SK-N-SH treated with all-trans-retinoic acid at 6 μM for 48 hours (cell line): ENCODE data around the gene TMTC3.
"Not testable (repeated sequence)": the region's sequence is repeated elsewhere in the genome, so short reads cannot be mapped to it uniquely, and the experiment has no call there.

ENCODE experiments used
- ATAC-seq: fragments of 200-7000 bp; cut with Tn5 transposase; 3 replicates; pipeline ENCODE4 v1.9.1; 2020; ENCODE audit warnings: mild to moderate bottlenecking, moderate library complexity
- ARNTL ChIP-seq: fragments of 450-650 bp; formaldehyde crosslinking; IDR thresholded peaks from 2 replicates; pipeline ENCODE4 v1.5.0; 2020; ENCODE audit warnings: low read depth, mild to moderate bottlenecking, moderate library complexity, borderline replicate concordance
- BACH2 ChIP-seq: fragments of 250-450 bp; sonication (Bioruptor Pico); IDR thresholded peaks from 2 replicates; pipeline ENCODE4 v1.9.0; 2021; ENCODE audit warnings: mild to moderate bottlenecking, borderline replicate concordance
- CSDC2 ChIP-seq: fragments of 250-450 bp; sonication (Bioruptor Pico); IDR thresholded peaks from 2 replicates; pipeline ENCODE4 v1.5.0; 2020; ENCODE audit warnings: mild to moderate bottlenecking, moderate library complexity
- CSRNP3 ChIP-seq: fragments of 250-450 bp; sonication (Bioruptor Pico); IDR thresholded peaks from 2 replicates; pipeline ENCODE4 v1.5.1; 2021; ENCODE audit warnings: mild to moderate bottlenecking, moderate library complexity
- ESRRG ChIP-seq: fragments of 250-450 bp; sonication (Bioruptor Pico); IDR thresholded peaks from 2 replicates; pipeline ENCODE4 v1.6.1; 2021; ENCODE audit warnings: mild to moderate bottlenecking
- GLIS3 ChIP-seq: fragments of 250-450 bp; sonication (Bioruptor Pico); IDR thresholded peaks from 2 replicates; pipeline ENCODE4 v1.5.0; 2020; ENCODE audit warnings: mild to moderate bottlenecking, moderate library complexity
- ISL1 ChIP-seq: fragments of 250-450 bp; sonication (Bioruptor Pico); IDR thresholded peaks from 2 replicates; pipeline ENCODE4 v2.1.2; 2022; ENCODE audit warnings: mild to moderate bottlenecking, moderate library complexity
- OSR1 ChIP-seq: fragments of 250-450 bp; sonication (Bioruptor Pico); IDR thresholded peaks from 2 replicates; pipeline ENCODE4 v1.8.0; 2022; ENCODE audit warnings: moderate library complexity, mild to moderate bottlenecking, inconsistent platforms
- PATZ1 ChIP-seq: fragments of 250-450 bp; sonication (Bioruptor Pico); IDR thresholded peaks from 2 replicates; pipeline ENCODE4 v1.8.0; 2020; ENCODE audit warnings: mild to moderate bottlenecking, moderate library complexity, borderline replicate concordance
- PPARA ChIP-seq: fragments of 250-450 bp; sonication (Bioruptor Pico); IDR thresholded peaks from 2 replicates; pipeline ENCODE4 v1.5.0; 2020; ENCODE audit warnings: mild to moderate bottlenecking, borderline replicate concordance
- RARB ChIP-seq: fragments of 250-450 bp; sonication (Bioruptor Pico); IDR thresholded peaks from 2 replicates; pipeline ENCODE4 v1.8.0; 2021; ENCODE audit warnings: mild to moderate bottlenecking, moderate library complexity
- SNAI2 ChIP-seq: fragments of 250-450 bp; sonication (Bioruptor Pico); IDR thresholded peaks from 2 replicates; pipeline ENCODE4 v1.5.0; 2020; ENCODE audit warnings: mild to moderate bottlenecking, moderate library complexity
- TOX ChIP-seq: fragments of 250-450 bp; sonication (Bioruptor Pico); IDR thresholded peaks from 2 replicates; pipeline ENCODE4 v1.8.0; 2021; ENCODE audit warnings: mild to moderate bottlenecking, moderate library complexity, borderline replicate concordance
- TSHZ2 ChIP-seq: fragments of 250-450 bp; sonication (Bioruptor Pico); IDR thresholded peaks from 2 replicates; pipeline ENCODE4 v1.5.0; 2020; ENCODE audit warnings: mild to moderate bottlenecking, moderate library complexity
- ZC3H10 ChIP-seq: fragments of 250-450 bp; sonication (Bioruptor Pico); IDR thresholded peaks from 2 replicates; pipeline ENCODE4 v1.5.1; 2021; ENCODE audit warnings: mild to moderate bottlenecking, moderate library complexity
- ZFP3 ChIP-seq: fragments of 250-450 bp; sonication (Bioruptor Pico); IDR thresholded peaks from 2 replicates; pipeline ENCODE4 v1.5.0; 2020; ENCODE audit warnings: mild to moderate bottlenecking, moderate library complexity
- ZFP30 ChIP-seq: fragments of 450-650 bp; formaldehyde crosslinking; IDR thresholded peaks from 2 replicates; pipeline ENCODE4 v1.5.0; 2022; ENCODE audit warnings: mild to moderate bottlenecking, moderate library complexity
- ZNF565 ChIP-seq: fragments of 450-650 bp; formaldehyde crosslinking; conservative IDR thresholded peaks from 2 replicates; pipeline ENCODE4 v1.5.0; 2020; ENCODE audit warnings: low read depth, mild to moderate bottlenecking, moderate library complexity
- ZNF70 ChIP-seq: fragments of 450-650 bp; formaldehyde crosslinking; IDR thresholded peaks from 2 replicates; pipeline ENCODE4 v1.5.0; 2020; ENCODE audit warnings: mild to moderate bottlenecking, moderate library complexity
- ZNF8 ChIP-seq: fragments of 450-650 bp; formaldehyde crosslinking; IDR thresholded peaks from 2 replicates; pipeline ENCODE4 v1.5.0; 2020; ENCODE audit warnings: mild to moderate bottlenecking, moderate library complexity
- TF ChIP-seq, protein P1 (sequence below): fragments of 250-450 bp; sonication (Bioruptor Pico); IDR thresholded peaks from 2 replicates; pipeline ENCODE4 v1.5.1; 2020; ENCODE audit warnings: low read depth, mild to moderate bottlenecking, moderate library complexity
- TF ChIP-seq, protein P2 (sequence below): fragments of 250-450 bp; sonication (Bioruptor Pico); IDR thresholded peaks from 2 replicates; pipeline ENCODE4 v1.8.0; 2021; ENCODE audit warnings: low read depth, mild to moderate bottlenecking, moderate library complexity, borderline replicate concordance

Gene TMTC3

DNA sequence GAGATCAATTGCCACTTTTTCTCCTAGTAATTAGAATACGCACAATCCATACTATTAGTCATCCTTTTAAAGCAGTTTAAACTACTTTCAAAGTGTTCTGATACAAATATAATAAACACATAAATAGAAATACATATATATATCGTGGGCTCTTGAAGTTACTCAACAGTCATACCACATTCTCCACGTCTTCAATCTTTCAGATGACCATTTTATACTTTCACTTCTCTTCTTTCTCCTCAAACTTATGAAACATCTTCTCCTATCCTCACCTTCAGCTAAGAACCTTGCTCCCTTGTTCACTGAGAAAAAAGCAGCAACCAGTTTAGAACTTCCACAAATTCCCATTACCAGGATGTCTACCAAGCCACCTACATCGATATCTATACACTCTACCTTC lies 19.4 kb upstream of the TMTC3 start:
- no peak for ATAC-seq
- TF ChIP-seq ZNF70 (CRISPR knock-in tag) (no peak), ARNTL (CRISPR knock-in tag) (no peak), ZNF565 (CRISPR knock-in tag) (no peak), ZFP30 (no peak), PATZ1 (CRISPR knock-in tag) (no peak), CSDC2 (CRISPR knock-in tag) (no peak), ZNF8 (CRISPR knock-in tag) (no peak)
- TF ChIP-seq, protein P1, sequence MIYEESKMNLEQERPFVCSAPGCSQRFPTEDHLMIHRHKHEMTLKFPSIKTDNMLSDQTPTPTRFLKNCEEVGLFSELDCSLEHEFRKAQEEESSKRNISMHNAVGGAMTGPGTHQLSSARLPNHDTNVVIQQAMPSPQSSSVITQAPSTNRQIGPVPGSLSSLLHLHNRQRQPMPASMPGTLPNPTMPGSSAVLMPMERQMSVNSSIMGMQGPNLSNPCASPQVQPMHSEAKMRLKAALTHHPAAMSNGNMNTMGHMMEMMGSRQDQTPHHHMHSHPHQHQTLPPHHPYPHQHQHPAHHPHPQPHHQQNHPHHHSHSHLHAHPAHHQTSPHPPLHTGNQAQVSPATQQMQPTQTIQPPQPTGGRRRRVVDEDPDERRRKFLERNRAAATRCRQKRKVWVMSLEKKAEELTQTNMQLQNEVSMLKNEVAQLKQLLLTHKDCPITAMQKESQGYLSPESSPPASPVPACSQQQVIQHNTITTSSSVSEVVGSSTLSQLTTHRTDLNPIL (CRISPR knock-in tag): no peak
- TF ChIP-seq, all 23 proteins: peak for 0

DNA sequence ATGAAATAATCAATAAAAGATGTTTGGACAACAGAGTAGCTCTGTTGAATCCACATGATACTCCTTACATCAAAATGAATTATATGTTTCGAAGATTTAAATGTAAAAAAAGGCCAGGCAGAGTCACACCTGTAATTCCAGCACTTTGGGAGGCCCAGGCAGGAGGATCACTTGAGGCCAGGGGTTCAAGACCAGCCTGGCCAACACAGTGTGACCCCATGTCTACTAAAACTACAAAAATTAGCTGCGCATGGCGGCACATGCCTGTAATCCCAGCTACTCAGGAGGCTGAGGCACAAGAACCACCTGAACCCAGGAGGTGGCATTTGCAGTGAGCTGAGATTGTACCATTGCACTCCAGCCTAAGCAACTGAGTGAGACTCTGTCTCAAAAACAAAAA lies 15.0 kb upstream of the TMTC3 start:
- TF ChIP-seq PPARA (CRISPR knock-in tag) (no peak), ZNF8 (CRISPR knock-in tag) (no peak), SNAI2 (no peak), CSDC2 (CRISPR knock-in tag) (no peak), BACH2 (CRISPR knock-in tag) (no peak), OSR1 (no peak), ISL1 (no peak), TOX (CRISPR knock-in tag) (no peak), CSRNP3 (CRISPR knock-in tag) (no peak)
- no peak for ATAC-seq

DNA sequence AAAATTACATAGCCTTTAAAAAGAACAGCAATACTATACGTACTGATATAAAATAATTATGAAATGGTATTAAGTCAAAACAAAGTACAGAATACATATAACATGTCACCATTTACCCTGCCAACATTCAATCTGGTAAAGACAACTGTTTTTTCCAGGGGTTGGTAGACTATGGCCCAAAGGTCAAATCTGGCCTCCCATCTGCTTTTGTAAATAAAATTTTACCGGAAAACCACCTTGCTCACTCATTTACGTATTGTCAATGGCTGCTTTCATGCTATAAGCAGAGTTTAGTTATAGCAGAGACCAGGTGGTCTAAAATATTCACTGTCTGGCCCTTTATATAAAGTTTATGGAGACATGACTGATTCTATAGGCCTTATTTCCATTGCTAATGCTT lies 14.3 kb upstream of the TMTC3 start:
- TF ChIP-seq ESRRG (CRISPR knock-in tag) (no peak), OSR1 (no peak)
- ATAC-seq: no peak

GRCh38 chr12:88132392-88132791 lies 9.7 kb upstream of the TMTC3 start:
- no peak for ATAC-seq
- TF ChIP-seq TSHZ2: no peak
- no peak for TF ChIP-seq ZFP3
- TF ChIP-seq, protein P2, sequence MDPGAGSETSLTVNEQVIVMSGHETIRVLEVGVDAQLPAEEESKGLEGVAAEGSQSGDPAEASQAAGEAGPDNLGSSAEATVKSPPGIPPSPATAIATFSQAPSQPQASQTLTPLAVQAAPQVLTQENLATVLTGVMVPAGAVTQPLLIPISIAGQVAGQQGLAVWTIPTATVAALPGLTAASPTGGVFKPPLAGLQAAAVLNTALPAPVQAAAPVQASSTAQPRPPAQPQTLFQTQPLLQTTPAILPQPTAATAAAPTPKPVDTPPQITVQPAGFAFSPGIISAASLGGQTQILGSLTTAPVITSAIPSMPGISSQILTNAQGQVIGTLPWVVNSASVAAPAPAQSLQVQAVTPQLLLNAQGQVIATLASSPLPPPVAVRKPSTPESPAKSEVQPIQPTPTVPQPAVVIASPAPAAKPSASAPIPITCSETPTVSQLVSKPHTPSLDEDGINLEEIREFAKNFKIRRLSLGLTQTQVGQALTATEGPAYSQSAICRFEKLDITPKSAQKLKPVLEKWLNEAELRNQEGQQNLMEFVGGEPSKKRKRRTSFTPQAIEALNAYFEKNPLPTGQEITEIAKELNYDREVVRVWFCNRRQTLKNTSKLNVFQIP: no peak
- TF ChIP-seq ZFP30: no peak
- TF ChIP-seq ZC3H10 (CRISPR knock-in tag): no peak
- TF ChIP-seq, protein P1 (CRISPR knock-in tag): no peak
- no peak for TF ChIP-seq TOX (CRISPR knock-in tag)
- TF ChIP-seq GLIS3 (CRISPR knock-in tag): no peak
- TF ChIP-seq ESRRG (CRISPR knock-in tag): no peak
- TF ChIP-seq ZNF70 (CRISPR knock-in tag): no peak
- TF ChIP-seq SNAI2: no peak
- no peak for TF ChIP-seq CSDC2 (CRISPR knock-in tag)
- no peak for TF ChIP-seq ZNF565 (CRISPR knock-in tag)
- TF ChIP-seq ARNTL (CRISPR knock-in tag): no peak
- no peak for TF ChIP-seq RARB (CRISPR knock-in tag)
- TF ChIP-seq ZNF8 (CRISPR knock-in tag): no peak
- no peak for TF ChIP-seq PATZ1 (CRISPR knock-in tag)
- TF ChIP-seq CSRNP3 (CRISPR knock-in tag): no peak
- no peak for TF ChIP-seq OSR1

DNA sequence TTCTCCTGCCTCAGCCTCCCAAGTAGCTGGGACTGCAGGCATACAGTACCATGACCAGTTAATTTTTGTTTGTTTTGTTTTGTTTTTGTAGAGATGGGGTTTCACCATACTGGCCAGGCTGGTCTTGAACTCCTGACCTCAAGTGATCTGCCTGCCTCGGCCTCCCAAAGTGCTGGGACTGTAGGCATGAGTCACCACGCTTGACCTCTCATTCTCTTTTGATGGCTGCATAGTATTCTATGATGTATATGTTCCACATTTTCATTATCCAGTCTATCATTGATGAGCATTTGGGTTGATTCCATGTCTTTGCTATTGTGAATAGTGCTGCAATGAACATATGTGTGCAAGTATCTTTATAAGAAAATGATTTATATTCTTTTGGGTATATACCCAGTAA lies 8.9 kb upstream of the TMTC3 start:
- not testable (repeated sequence) for ATAC-seq
